SK-N-MC (cell line): ENCODE measurements around the gene MCRIP1.

Experiments
- EZH2 ChIP-seq: fragments of 200-600 bp; sonication (generic); IDR thresholded peaks from one replicate; pipeline ENCODE4 v1.6.1; 2017; ENCODE audit warnings: antibody characterized with exemption
- FOXP2 ChIP-seq: optimal IDR thresholded peaks from 2 replicates; pipeline ENCODE3; 2011; ENCODE audit warnings: mild to moderate bottlenecking, moderate library complexity; ENCODE audit not compliant: insufficient read depth; ENCODE audit errors: extremely low read length, control extremely low read depth
- POLR2AphosphoS5 ChIP-seq: IDR thresholded peaks from 2 replicates; pipeline ENCODE4 v1.6.1; 2012; ENCODE audit warnings: mild to moderate bottlenecking, low read depth, low read length, borderline replicate concordance

GRCh38 chr17:81865733-81866439, 32.8 kb upstream of the MCRIP1 start:
- no peak for TF ChIP-seq POLR2AphosphoS5
- no peak for TF ChIP-seq EZH2
- no peak for TF ChIP-seq FOXP2
